H9 (cell line): ENCODE measurements around the gene HLA-E. TPM values are rescaled to one million over a fixed set of nuclear protein-coding genes. Genes with fewer than 3 reads are reported as not detected.
"Not testable (repeated sequence)": the region's sequence is repeated elsewhere in the genome, so short reads cannot be mapped to it uniquely, and the experiment has no call there.

Experiments used
- DNase-seq: peaks from one replicate; pipeline ENCODE4 v3.0.0-alpha.2; 2017
- H2AFZ ChIP-seq: one replicate; pipeline ENCODE4 v1.6.1; 2013; ENCODE audit warnings: mild to moderate bottlenecking, low read length, control low read depth, moderate library complexity
- H2AK5ac ChIP-seq: 2 replicates; pipeline ENCODE4 v1.6.1; 2013; ENCODE audit warnings: low read length, control low read depth, mixed read lengths; ENCODE audit not compliant: insufficient read length
- H2BK120ac ChIP-seq: one replicate; pipeline ENCODE4 v1.6.1; 2013; ENCODE audit warnings: low read depth, mild to moderate bottlenecking, low read length, control low read depth, inconsistent platforms; ENCODE audit not compliant: poor library complexity, severe bottlenecking
- H2BK12ac ChIP-seq: 2 replicates; pipeline ENCODE4 v1.6.1; 2013; ENCODE audit warnings: low read length, control low read depth, mixed read lengths, low read depth; ENCODE audit not compliant: insufficient read length
- H2BK15ac ChIP-seq: 2 replicates; pipeline ENCODE4 v1.6.1; 2013; ENCODE audit warnings: low read depth, low read length, control low read depth
- H2BK20ac ChIP-seq: one replicate; pipeline ENCODE4 v1.6.1; 2013; ENCODE audit warnings: low read depth, mild to moderate bottlenecking, low read length, control low read depth, inconsistent platforms; ENCODE audit not compliant: poor library complexity, severe bottlenecking
- H2BK5ac ChIP-seq: 2 replicates; pipeline ENCODE4 v1.6.1; 2013; ENCODE audit warnings: low read length, control low read depth, mixed read lengths; ENCODE audit not compliant: insufficient read length
- H3K14ac ChIP-seq: 2 replicates; pipeline ENCODE4 v1.6.1; 2013; ENCODE audit warnings: low read length, control low read depth; ENCODE audit not compliant: insufficient read depth
- H3K18ac ChIP-seq: 2 replicates; pipeline ENCODE4 v1.6.1; 2013; ENCODE audit warnings: low read depth, mild to moderate bottlenecking, mixed read lengths, low read length, control low read depth; ENCODE audit not compliant: insufficient read length
- H3K23ac ChIP-seq: 2 replicates; pipeline ENCODE4 v1.6.1; 2013; ENCODE audit warnings: low read length, control low read depth, mixed read lengths, low read depth; ENCODE audit not compliant: insufficient read length
- H3K23me2 ChIP-seq: 2 replicates; pipeline ENCODE4 v1.6.1; 2013; ENCODE audit warnings: low read depth, mild to moderate bottlenecking, mixed read lengths, low read length, control low read depth; ENCODE audit not compliant: insufficient read length, poor library complexity, severe bottlenecking
- H3K27ac ChIP-seq: 2 replicates; pipeline ENCODE4 v1.5.1; 2013; ENCODE audit warnings: low read length, control low read depth, mixed read lengths, low read depth; ENCODE audit not compliant: insufficient read length
- H3K27me3 ChIP-seq: 2 replicates; pipeline ENCODE4 v1.6.1; 2013; ENCODE audit warnings: low read length, control low read depth, inconsistent platforms; ENCODE audit not compliant: insufficient read depth
- H3K4ac ChIP-seq: 2 replicates; pipeline ENCODE4 v1.6.1; 2013; ENCODE audit warnings: low read depth, mild to moderate bottlenecking, control low read depth, inconsistent platforms, low read length, moderate library complexity
- H3K4me1 ChIP-seq: 2 replicates; pipeline ENCODE4 v1.6.1; 2013; ENCODE audit warnings: low read length, control low read depth, inconsistent platforms; ENCODE audit not compliant: insufficient read depth
- H3K4me2 ChIP-seq: 2 replicates; pipeline ENCODE4 v1.6.1; 2013; ENCODE audit warnings: low read length, control low read depth, mixed read lengths; ENCODE audit not compliant: insufficient read length, insufficient read depth
- H3K56ac ChIP-seq: 2 replicates; pipeline ENCODE4 v1.6.1; 2013; ENCODE audit warnings: low read depth, mild to moderate bottlenecking, mixed read lengths, low read length, control low read depth; ENCODE audit not compliant: insufficient read length
- H3K79me1 ChIP-seq: 2 replicates; pipeline ENCODE4 v1.6.1; 2013; ENCODE audit warnings: low read depth, mild to moderate bottlenecking, moderate library complexity, low read length, control low read depth, inconsistent platforms; ENCODE audit not compliant: insufficient read depth, poor library complexity, severe bottlenecking
- H3K79me2 ChIP-seq: 2 replicates; pipeline ENCODE4 v1.6.1; 2013; ENCODE audit warnings: low read length, control low read depth, inconsistent platforms; ENCODE audit not compliant: insufficient read depth
- H3K9ac ChIP-seq: 2 replicates; pipeline ENCODE4 v1.6.1; 2013; ENCODE audit warnings: low read length, control low read depth, mixed read lengths; ENCODE audit not compliant: insufficient read length; ENCODE audit errors: extremely low read depth
- H3K9me3 ChIP-seq: one replicate; pipeline ENCODE4 v1.6.1; 2013; ENCODE audit warnings: low read depth, low read length, inconsistent platforms; ENCODE audit not compliant: control insufficient read depth
- H3T11ph ChIP-seq: one replicate; pipeline ENCODE4 v1.6.1; 2013; ENCODE audit warnings: mild to moderate bottlenecking, low read length, control low read depth, inconsistent platforms
- H4K20me1 ChIP-seq: one replicate; pipeline ENCODE4 v1.6.1; 2013; ENCODE audit not compliant: control insufficient read depth, insufficient read length, insufficient read depth
- H4K5ac ChIP-seq: 2 replicates; pipeline ENCODE4 v1.6.1; 2013; ENCODE audit warnings: low read depth, mild to moderate bottlenecking, mixed read lengths, low read length, control low read depth; ENCODE audit not compliant: insufficient read length
- H4K8ac ChIP-seq: replicated peaks from 2 replicates; pipeline ENCODE4 v1.6.1; 2013; ENCODE audit warnings: low read length, control low read depth, mixed read lengths, low read depth; ENCODE audit not compliant: insufficient read length
- H4K91ac ChIP-seq: 2 replicates; pipeline ENCODE4 v1.6.1; 2013; ENCODE audit warnings: low read depth, mild to moderate bottlenecking, moderate library complexity, mixed read lengths, low read length, control low read depth; ENCODE audit not compliant: insufficient read length
- H3K27ac Mint-ChIP-seq, 3 experiments: 2 replicates in 2 of 3; 3 replicates in 1 of 3; pipeline ENCODE4 v1.8.0; 2020 to 2021; ENCODE audit warnings: mixed read lengths in 3 of 3, mild to moderate bottlenecking in 1 of 3, moderate library complexity in 1 of 3
- H3K27me3 Mint-ChIP-seq: 2 replicates; pipeline ENCODE4 v1.8.0; 2021; ENCODE audit warnings: low read depth, mild to moderate bottlenecking, moderate library complexity, mixed read lengths
- H3K36me3 Mint-ChIP-seq, 3 experiments: 2 replicates in 2 of 3; 3 replicates in 1 of 3; pipeline ENCODE4 v1.8.0; 2020 to 2021; ENCODE audit warnings: low read depth in 3 of 3, mixed read lengths in 3 of 3; ENCODE audit not compliant: insufficient read depth in 1 of 3
- H3K4me1 Mint-ChIP-seq, 2 experiments: 2 replicates each; pipeline ENCODE4 v1.8.0; 2020; ENCODE audit warnings: mixed read lengths in 2 of 2
- H3K4me3 Mint-ChIP-seq, 2 experiments: 2 replicates in 1 of 2; 3 replicates in 1 of 2; pipeline ENCODE4 v1.8.0; 2020 to 2021; ENCODE audit warnings: mild to moderate bottlenecking in 2 of 2, mixed read lengths in 2 of 2, moderate library complexity in 1 of 2
- H3K9me3 Mint-ChIP-seq, 2 experiments: 2 replicates in 1 of 2; 3 replicates in 1 of 2; pipeline ENCODE4 v1.8.0; 2020; ENCODE audit warnings: mild to moderate bottlenecking in 2 of 2, mixed read lengths in 2 of 2, moderate library complexity in 1 of 2
- CTCF ChIP-seq: fragments of 200-600 bp; sonication (generic); conservative IDR thresholded peaks from 3 replicates; pipeline ENCODE4 v1.8.0; 2021; ENCODE audit warnings: antibody characterized with exemption, mild to moderate bottlenecking
- WGBS: extraction: QIAGEN DNeasy Blood & Tissue Kit; methylation state at CpG from one replicate; pipeline ENCODE4 v1.1.7; 2013; ENCODE audit warnings: missing lambda C conversion rate, low lambda C conversion rate, mixed read lengths; ENCODE audit not compliant: insufficient read length; ENCODE audit errors: extremely low coverage; 5-methylcytosine and 5-hydroxymethylcytosine counted together
- total RNA-seq: library from RNA; stranded (reverse); gene quantifications from 2 replicates; pipeline ENCODE4 v1.2.1, GENCODE V29; 2021

Gene HLA-E
- total RNA-seq, 1 experiment from 2014 or later = 28.1 TPM

GRCh38 chr6:30515944-30516753, 26.8 kb downstream of the HLA-E start:
- Histone ChIP-seq H2BK20ac (no peak overlapping the region), H2BK120ac (peak overlapping the region; percentile 50), H3T11ph (no peak overlapping the region), H3K27ac (peak overlapping the region; percentile 97), H3K18ac (peak overlapping the region; percentile 76), H3K23ac (no peak overlapping the region), H2BK15ac (no peak overlapping the region), H4K20me1 (no peaks in the 10 kb centered on the region), H4K8ac (no peak overlapping the region), H2BK5ac (no peak overlapping the region), H2BK12ac (no peak overlapping the region), H3K79me2 (no peaks in the 10 kb centered on the region), H3K4me1 (0 out of 2 replicates have a peak, but pooled peaks cover 3% of the 10 kb centered on the region), H4K5ac (no peak overlapping the region), H3K23me2 (peaks cover 8% of the 10 kb centered on the region), H2AFZ (peak overlapping the region; percentile 11), H3K4ac (no peak overlapping the region), H3K9ac (peak overlapping the region; percentile 33), H4K91ac (no peak overlapping the region), H3K56ac (no peak overlapping the region), H3K9me3 (no peaks in the 10 kb centered on the region), H3K27me3 (no peaks in the 10 kb centered on the region), H3K14ac (0 out of 2 replicates have a peak overlapping the region, but pooled peaks have one; percentile 58), H3K4me2 (peak overlapping the region; percentile 63), H2AK5ac (no peak overlapping the region), H3K79me1 (no peaks in the 10 kb centered on the region)
- H3K27me3 Mint-ChIP-seq = peaks cover 5% of the 10 kb centered on the region
- H3K9me3 Mint-ChIP-seq = peaks cover 5 to 11% of the 10 kb centered on the region in 2 experiments; a peak in 3 of 5 replicates
- peaks cover 14 to 21% of the 10 kb centered on the region in 2 experiments for H3K4me1 Mint-ChIP-seq
- no CpG with 5 or more reads among the region's 33 CpGs for WGBS
- peak overlapping the region; percentile 94 to 97 (median 96) for H3K27ac Mint-ChIP-seq
- no peaks in the 10 kb centered on the region for H3K36me3 Mint-ChIP-seq
- TF ChIP-seq CTCF = no peak
- H3K4me3 Mint-ChIP-seq = peak overlapping the region; percentile 71 to 85
- peak; percentile 94 for DNase-seq

- not testable (repeated sequence) for H2BK120ac ChIP-seq, H3K23me2 ChIP-seq, H2BK20ac ChIP-seq, H3K4ac ChIP-seq, H2AK5ac ChIP-seq, H3K27me3 ChIP-seq, H3K9me3 ChIP-seq, H3K4me1 ChIP-seq, H2BK12ac ChIP-seq, H3K23ac ChIP-seq, H2BK15ac ChIP-seq, H3K14ac ChIP-seq, H3T11ph ChIP-seq, H3K79me1 ChIP-seq, H3K36me3 Mint-ChIP-seq, H3K79me2 ChIP-seq, H4K8ac ChIP-seq, H3K56ac ChIP-seq, H2BK5ac ChIP-seq, H4K91ac ChIP-seq, H4K20me1 ChIP-seq, H4K5ac ChIP-seq, H3K27me3 Mint-ChIP-seq, DNase-seq
- peak overlapping the region; percentile 76 for H3K18ac ChIP-seq
- Mint-ChIP-seq H3K9me3 (peaks cover 5 to 11% of the 10 kb centered on the region in 2 experiments; a peak in 3 of 5 replicates), H3K27ac (peak overlapping the region; percentile 94 to 97 (median 96); a peak in 5 of 7 replicates), H3K4me1 (peaks cover 13 to 16% of the 10 kb centered on the region in 2 experiments), H3K4me3 (peak overlapping the region; percentile 71 to 85)
- peak overlapping the region; percentile 33 for H3K9ac ChIP-seq
- H3K4me2 ChIP-seq = peak overlapping the region; percentile 63
- no CpG with 5 or more reads among the region's 9 CpGs for WGBS
- H3K27ac ChIP-seq = peak overlapping the region; percentile 97
- H2AFZ ChIP-seq = peak overlapping the region; percentile 11
These were observed 27.4 kb downstream of the HLA-E start for GRCh38 chr6:30516754-30517076.
